Measurements from ENCODE around the gene MBTPS1. TPM values are rescaled to one million over a fixed set of nuclear protein-coding genes. Genes with fewer than 3 reads are reported as not detected.

The MBTPS1 gene
- total RNA-seq, 1 donor, result 52.8 TPM

DNA sequence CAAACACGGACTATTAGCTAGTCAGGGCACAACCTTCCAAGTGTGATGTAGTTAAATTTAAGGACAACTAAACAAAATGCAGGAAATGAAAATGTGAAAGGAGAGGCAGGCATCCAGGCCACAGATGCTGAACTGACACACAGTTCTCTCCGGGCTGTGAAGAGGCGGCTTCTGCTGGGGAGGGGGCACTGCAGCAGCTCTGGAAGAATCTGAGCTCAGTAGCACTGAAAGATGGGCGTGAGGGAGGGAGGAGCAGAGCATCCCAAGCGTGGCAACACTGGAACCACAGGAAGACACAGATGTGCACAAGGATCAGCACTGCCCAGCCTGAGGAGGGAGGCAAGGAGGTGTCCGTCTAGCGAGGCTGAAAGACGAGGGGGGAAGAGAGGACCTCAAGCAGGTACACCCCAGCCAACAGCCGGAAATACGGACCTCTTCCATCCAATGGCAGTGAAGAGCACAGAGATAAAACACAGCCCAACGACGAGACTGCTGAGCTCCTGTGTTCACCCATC, 11.4 kb downstream of the MBTPS1 start:
- DNase-seq (ENCODE audit: low read depth in 2 of 3, low spot score in 2 of 3), result no peak

DNA sequence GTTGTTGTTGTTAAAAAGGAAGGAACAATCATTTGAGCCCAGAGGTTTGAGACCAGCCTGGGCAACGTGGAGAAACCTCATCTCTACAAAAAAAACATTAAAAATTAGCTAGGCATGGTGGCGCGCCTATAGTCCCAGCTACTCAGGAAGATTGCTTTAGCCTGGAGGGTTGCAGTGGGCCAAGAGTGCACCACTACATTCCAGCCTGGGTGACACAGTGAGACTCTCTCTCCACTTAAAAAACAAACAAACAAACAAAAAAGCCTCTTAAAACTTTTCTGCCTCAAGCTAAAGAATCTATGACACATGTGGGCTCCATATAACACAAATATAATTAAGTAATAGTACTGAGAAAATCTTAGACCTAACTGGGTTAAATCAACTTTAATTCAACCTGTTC, 12.5 kb downstream of the MBTPS1 start:
- no peak for DNase-seq (ENCODE audit: low read depth in 2 of 3, low spot score in 2 of 3)

DNA sequence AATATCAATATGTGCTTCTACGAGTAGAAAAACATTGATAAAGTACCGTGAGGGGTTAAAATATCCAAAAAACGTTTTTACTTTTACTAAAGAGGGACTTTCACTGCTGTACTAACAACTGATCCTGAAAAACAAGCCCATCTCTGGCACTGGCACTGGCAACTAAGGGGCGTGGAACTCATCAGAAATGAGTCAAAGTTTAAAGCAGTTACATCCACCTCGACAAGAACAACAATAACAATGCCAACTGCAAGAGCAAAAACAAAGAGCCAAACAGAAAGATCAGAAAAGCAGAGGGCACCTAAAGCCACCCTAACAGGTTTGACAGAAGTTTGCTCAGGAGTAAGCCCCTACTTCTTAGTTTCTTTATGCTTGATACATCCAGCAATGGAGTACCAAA, 13.1 kb downstream of the MBTPS1 start:
- DNase-seq (ENCODE audit: low read depth in 2 of 3, low spot score in 2 of 3), result no peak

DNA sequence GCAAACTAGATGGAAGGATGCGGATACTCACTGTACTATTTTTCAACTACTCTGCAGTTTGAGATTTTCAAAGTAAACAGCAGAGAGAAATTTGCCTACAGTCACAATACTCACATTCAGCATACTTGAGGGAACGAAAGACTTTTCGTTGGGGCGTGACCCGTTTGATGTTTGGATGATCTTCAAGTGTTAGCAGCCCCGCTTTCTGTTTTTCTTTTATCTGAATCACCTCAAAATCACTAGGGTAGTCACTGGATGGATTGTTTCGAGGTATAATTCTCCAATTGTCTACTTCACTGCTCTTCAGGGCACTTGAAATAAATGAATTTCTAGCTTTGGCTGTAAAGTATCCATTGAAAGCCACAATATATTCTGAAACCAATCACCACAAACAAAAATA, 17.8 kb downstream of the MBTPS1 start:
- no peak for DNase-seq (ENCODE audit: low read depth in 2 of 3, low spot score in 2 of 3)

DNA sequence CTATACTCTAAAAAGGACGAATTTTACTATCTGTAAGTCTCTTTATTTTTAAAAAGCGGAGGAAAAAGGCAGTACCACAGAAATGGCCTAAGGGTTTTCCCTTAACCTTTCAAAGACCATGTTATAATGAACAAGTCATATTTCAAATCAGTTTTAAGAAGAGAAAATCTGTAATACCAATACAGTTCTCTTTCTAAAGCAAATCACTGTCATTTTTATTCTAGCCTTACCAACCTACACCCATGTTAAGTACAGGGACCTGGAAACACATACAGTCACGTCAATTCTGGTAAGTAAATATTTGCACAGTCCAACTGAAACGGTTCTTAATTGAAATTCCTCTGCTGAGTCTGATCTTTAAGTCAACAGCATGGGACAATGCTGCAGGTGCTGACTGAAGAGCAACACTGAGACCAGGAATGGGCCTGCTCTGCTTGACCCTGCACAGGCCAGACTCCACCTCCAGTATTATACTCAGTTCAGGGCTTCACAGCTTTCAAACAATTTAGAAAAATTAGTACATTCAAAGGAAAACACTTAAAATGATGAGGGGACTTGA, 20.2 kb downstream of the MBTPS1 start:
- no peak for DNase-seq (ENCODE audit: low read depth in 2 of 3, low spot score in 2 of 3)

DNA sequence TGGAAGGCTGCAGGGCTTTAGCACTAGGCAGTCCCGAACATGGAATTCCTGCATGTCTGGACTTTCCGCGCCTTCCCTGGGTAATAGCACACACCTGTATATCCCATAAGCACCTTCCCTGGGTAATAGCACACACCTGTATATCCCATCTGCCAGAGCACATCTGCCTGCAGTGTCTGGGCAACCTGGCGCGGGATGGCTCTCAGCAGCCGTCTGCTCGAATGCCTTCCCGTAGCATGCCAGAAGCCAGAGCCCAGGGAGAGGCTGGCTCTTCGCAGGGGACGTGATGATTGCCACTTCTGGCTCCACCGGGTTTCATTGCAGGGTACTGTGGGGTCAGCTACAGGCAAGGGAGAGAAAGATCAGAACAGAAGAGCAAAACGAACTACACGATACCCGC, 21.3 kb downstream of the MBTPS1 start:
- no peak for DNase-seq (ENCODE audit: low read depth in 2 of 3, low spot score in 2 of 3)

DNA sequence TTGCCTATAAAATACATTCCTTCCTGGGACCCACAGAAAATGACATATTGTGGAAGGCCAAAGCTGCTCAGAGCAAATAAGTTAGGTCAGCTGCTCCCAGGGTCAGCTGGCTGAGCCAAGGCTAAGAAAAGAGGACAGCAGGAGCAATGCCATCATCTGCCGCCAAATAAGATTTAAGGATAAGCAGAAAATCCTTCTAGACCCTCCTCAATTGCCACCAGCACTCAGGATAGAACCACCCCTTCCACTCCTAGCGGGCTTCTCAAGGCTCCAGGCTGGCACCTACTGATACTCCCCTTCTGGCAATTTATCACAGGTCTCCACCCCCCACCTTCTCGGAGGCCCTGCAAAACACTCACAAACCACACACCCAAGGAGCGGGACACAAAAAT, 22.9 kb downstream of the MBTPS1 start:
- DNase-seq (ENCODE audit: low read depth in 2 of 3, low spot score in 2 of 3), result no peak

DNA sequence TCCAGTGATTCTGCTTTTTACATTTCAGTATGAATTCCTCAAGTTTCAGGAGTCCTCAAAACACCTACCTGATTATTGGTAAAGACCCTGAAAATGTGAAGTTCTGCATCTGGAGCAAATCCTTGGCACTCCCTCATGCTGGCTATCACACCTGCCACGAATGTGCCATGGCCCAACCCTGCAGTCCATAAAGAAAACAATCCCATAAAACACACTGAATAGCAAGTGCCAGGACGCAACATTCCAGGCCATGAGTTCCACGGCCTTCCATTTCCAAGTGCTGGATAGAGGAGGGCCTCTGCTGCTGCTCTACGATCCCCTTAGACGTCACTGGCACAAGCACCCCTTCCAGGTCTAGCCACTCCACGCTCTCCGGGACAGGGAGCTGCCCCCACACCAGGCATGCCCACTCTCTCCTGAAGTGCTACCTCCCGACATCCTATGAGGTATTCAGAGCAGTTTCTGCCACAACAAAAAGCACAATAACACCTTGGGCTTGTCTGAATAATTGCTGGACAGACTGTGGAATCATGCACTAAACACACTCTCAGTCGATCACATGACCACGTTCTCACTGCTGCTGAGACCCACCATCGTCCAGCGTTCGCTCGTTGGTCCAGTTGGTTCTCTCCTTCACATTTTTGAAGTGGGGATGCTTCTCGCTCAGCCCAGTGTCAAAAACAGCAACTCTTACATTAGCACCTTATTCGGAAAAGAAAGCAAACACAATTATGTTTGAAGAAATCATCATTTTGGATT, 23.4 kb downstream of the MBTPS1 start:
- DNase-seq (ENCODE audit: low read depth in 2 of 3, low spot score in 2 of 3), result no peak

DNA sequence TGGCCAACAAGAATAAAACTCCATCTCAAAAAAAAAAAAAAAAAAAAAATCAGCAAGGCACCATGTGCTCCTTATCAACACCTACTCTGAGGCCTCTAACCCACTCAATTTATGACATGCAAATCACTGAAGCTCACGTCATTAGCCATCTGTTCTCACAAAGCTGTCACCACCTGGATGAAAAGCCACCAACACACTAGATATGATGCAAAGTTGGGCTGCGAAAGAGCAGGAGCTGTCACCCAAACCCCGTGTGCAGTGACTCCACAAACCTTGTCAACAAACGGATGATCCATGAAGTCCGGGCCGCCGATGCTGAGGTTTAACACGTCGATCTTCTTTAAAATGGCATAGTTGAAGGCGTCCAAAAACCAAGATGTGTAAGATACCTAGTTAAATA, 25.3 kb downstream of the MBTPS1 start:
- DNase-seq (ENCODE audit: low read depth in 2 of 3, low spot score in 2 of 3), result no peak

DNA sequence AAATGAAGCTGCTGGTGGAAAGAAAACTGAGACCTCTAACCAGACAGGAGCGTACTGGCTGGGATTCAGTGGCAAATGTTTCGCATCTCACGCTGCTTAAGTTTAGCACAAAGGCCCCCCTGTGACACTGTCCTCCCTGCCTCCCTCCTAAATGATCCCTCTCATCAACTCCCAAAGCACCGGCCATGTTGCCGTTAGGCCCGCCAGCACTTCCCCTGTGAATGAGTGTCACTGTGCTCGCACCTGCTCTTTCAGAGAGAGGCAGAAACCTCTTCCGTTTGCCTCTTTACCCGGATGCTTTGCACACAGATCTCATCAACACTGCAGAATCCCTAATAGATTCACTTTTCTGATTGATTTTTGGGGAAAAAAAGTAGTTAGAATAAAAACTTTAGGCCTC, 26.5 kb downstream of the MBTPS1 start:
- DNase-seq (ENCODE audit: low read depth in 2 of 3, low spot score in 2 of 3), result no peak

DNA sequence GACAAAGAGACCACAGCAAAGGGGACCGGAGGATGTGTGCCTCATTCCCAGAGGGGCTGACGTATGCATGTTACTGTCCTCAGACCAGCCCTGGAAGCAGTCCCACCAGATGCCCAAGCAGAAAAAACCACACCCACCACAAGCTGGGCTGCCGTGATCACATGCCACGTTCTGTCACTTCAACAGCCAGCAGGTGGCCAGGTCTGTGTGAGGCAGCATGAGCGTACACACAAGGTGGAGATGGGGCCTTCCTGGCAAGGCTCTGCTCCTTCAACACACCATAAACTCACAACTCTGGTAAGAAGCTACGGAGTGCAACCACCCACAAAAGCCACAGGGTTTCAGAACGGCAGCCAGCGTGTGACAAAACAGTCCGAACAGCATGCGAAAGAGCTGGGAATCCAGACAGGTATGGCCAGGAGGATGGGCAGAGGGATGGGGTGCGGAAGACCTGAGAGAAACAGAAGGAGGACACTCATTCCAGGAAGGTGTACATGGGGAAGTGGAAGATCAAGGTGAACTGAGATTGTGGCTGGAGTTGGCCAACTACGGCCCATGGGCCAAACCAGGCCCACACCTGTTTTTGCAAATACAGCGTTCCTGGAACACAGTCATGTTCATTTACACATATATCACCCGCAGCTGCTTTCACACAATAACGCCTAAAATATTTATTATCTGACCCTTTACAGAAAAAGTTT, 27.9 kb downstream of the MBTPS1 start:
- peak; percentile 4 to 65 (median 60) for DNase-seq (ENCODE audit: low read depth in 2 of 3, low spot score in 2 of 3)

DNA sequence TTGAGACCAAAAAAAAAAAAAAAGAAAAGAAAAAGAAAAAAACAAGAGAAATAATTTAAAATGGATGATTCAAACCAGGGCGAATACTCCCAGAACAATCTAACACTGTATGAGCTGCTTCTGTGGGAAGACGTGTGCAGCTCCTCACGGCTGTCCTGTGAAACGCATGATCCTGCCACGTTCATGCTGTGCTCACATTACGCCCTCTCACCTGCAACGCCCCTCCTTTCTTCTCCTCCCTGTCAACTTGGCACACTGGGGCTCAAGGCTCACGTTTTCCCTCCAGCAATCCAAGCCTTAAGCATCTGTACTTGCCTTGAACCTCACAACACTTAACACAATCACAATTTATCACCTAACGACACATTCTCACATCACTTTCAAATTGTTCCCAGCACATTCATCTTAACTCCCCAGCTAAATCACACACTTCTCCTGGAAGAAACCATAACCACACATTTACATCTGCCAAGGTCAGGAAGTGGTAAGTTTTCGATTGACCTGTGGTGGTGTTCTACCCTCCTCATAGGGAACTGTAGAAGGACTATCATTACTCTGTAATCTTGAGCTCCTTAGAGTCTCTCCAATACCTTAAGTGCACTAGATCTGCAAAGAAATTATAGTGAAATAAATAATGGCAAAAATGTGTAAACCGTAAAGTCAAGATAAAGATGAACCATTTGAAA, 29.1 kb downstream of the MBTPS1 start:
- no peak for DNase-seq (ENCODE audit: low read depth in 2 of 3, low spot score in 2 of 3)

DNA sequence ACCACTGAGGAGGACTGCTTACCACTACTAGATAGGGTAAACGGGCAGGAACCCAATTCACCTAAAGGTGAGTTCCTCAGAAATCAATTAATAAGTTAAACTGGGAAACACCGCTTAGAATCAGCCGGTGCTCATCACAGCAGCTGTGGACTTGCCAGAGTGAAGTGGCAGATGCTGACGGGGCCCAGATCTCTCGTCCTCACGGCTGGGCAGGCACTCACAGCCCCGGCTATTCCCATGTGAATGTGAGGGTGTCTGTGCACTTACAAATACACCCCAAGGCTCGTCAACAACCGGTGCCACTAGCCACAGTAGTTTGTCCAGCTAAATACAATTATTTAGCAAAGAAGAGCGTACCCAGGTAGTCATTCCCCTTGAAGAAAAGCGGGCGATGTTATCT, 29.7 kb downstream of the MBTPS1 start:
- no peak for DNase-seq (ENCODE audit: low read depth in 2 of 3, low spot score in 2 of 3)

DNA sequence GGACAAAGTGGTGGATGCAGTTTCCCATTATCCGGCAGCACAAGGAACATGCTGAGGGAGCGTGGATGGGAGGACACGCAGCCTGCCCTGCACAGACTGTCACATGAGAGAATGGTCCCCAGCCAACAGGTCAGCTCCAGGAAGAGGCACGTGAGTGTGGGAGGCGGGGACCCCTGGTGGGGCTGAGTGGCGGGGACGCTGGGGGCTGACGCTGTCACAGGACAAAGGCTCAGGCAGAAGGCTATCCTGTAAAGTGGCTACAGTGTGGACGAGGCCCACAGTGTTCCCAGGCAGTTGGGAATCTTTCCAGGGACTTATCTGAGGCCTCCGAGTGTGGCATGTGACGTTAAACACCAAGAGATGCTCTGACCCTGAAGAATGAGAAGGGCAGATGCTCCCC, 30.4 kb downstream of the MBTPS1 start:
- DNase-seq (ENCODE audit: low read depth in 2 of 3, low spot score in 2 of 3), result no peak

DNA sequence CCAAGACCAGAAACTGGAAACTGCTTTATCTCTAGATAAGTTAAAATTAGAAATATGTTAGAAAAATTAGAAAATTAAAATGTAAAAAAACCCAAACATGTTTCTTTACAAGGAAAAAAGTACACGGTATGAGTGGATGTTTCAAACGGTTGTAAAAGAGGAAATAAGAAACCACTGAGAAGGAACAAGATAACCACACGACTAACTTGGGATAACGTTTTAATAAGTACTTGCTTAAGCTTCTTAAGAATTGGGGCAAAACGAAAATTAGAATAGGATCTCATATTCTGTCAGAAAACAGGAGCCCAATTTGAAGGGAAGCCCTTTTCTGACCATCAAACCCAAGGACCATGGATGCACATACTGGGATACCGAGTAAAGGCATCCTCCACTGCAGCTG, 31.0 kb downstream of the MBTPS1 start:
- peak in 2 of 3 donors; percentile 34 to 67 for DNase-seq (ENCODE audit: low read depth in 2 of 3, low spot score in 2 of 3)

DNA sequence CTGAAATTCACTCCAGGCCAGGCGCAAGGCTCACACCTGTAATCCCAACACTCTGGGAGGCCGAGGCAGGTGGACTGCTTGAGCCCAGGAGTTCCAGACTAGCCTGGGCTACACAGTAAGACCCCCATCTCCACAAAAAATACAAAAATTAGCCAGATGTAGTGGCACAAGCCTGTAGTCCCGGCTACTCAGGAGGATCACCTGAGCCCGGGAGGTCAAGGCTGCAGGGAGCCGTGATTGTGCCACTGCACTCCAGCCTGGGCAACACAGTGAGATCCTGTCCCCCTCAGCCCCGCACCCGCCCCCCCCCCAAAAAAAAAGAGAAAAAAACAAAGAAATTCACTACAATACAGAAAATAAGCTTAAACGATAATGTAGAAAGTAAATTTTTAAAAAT, 31.5 kb downstream of the MBTPS1 start:
- DNase-seq (ENCODE audit: low read depth in 2 of 3, low spot score in 2 of 3), result no peak

DNA sequence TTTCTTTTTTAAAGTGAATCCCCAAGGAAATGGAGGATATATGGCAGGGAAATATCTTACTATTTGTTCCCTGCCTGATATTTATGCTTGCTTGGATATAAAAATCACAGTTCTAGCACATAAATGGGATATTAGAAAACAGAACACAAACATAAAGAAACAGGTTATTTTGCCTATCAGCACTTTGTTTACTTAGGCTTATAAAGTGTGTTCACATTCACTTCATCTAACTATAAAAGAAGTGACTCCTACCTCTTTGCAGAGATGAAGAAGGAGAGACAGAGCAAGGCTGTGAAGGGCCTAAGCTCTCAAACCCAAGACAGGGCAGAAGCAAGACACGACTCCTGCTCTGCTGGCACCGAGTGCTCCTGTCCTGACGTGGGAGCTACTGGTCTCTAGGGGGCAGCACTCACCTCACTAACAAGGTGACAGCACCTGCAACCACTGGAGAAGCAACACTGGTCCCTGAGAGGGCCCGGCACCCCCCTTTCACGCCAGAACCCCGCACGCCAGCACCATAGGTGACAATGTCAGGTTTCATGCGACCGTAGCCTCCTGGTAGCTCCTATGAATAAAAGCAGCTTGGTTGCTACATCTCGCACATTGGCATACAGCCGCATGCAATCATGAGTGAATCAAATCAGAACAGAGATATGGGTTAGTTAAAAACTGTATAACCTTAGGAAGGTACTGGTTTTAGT, 32.0 kb downstream of the MBTPS1 start:
- DNase-seq (ENCODE audit: low read depth in 2 of 3, low spot score in 2 of 3), result peak; percentile 49 to 65 (median 64)

DNA sequence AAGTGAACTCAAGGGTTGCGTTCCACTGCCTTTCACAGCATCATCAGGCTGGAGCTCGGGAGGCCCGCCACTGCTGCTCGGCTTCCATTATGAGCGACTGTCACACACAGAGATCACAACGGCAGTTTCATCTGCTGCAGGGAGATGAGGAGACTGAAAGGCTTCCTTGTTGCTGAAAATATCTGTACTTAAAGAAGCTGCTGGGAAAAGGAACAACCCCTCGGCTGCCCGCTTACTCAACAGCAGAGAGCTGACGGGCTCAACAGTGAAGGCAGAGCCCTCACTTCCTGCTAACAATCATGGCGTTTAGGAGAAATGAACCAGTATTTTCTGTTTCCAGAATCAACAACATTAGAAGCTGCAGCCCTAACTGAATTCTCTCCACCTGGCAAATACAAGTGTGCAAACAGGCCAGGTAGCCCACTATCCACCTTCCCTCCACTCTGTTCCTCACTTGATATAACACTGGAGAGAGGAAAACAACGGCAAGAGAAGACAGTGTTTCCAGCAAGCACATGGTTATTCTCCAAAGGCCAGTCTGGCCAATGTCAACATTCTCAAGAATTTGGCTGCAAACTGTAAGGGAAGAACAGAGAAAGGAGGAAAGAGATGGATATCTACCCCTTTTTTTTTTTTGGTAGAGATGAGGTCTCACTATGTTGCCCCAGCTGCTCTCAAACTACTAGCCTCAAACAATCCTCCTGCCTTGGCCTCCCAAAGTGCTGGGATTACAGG, 33.7 kb downstream of the MBTPS1 start:
- DNase-seq (ENCODE audit: low read depth in 2 of 3, low spot score in 2 of 3), result no peak

DNA sequence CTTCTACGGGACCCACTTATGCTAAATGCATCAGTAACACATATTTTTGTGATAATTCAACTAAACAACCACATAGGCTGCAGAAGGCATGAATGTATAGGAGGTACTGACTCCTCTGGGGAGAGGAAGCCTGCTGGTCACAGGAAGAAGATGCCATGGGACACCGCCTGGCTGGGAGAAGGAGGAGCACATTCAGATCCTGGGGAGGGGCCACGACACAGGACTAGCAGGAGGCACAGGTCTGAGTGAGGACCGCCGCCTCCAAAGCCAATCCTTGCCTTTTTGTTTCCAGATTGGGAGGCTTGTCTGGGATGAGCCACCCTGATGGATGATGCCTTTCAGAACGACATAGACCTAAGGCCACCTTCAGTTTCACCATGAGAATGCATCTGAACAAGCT, 34.6 kb downstream of the MBTPS1 start:
- no peak for DNase-seq (ENCODE audit: low read depth in 2 of 3, low spot score in 2 of 3)

DNA sequence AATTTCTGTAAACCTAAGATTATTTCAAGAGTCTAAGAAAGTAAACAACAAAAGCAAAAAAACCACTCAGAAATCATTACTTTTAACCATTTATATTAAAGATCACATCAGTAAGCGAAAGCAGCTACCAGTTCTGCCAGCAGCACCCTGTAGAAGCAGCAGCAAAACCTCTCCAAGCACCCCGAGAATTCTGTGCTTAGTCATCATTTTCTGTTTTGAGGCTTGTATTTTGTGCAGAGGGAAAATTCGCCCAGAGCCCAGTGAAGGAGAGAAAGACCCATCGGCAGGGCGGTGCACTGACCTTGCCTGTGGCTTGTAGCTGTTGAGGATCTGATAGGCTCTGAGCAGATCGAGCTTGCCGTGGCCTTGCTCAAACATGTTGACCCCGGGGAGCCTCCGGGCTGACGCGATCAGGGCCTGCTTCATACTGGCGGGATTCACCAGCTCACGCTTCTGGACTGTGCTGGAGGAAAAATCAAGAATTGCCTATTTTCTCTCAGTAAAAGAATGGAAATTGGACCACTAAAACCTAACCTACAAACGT, 35.2 kb downstream of the MBTPS1 start:
- DNase-seq (ENCODE audit: low read depth in 2 of 3, low spot score in 2 of 3), result no peak

Measured in hematopoietic multipotent progenitor cell (in vitro differentiated cells).